Sigmoid colon (tissue), 7 donors: ENCODE results near the gene IL17C. TPM values are rescaled to one million over a fixed set of nuclear protein-coding genes. Genes with fewer than 3 reads are reported as not detected.

ENCODE experiments used
- DNase-seq: peaks from one replicate; pipeline ENCODE4 v3.0.0-alpha.2; 2019
- H3K27ac ChIP-seq, 4 donors: fragments of 200-600 bp; sonication (generic); one replicate each; pipeline ENCODE4 v1.5.1; 2016 to 2019; ENCODE audit warnings: mild to moderate bottlenecking in 1 of 4
- H3K27me3 ChIP-seq, 3 donors: fragments of 200-600 bp; sonication (generic); one replicate each; pipeline ENCODE4 v1.5.1; 2019; ENCODE audit warnings: mild to moderate bottlenecking in 1 of 3
- H3K36me3 ChIP-seq, 4 donors: fragments of 200-600 bp; sonication (generic); one replicate each; pipeline ENCODE4 v1.5.1; 2016 to 2019
- H3K4me1 ChIP-seq, 4 donors: fragments of 200-600 bp; sonication (generic); one replicate each; pipeline ENCODE4 v1.5.1; 2017 to 2019
- H3K4me3 ChIP-seq, 4 donors: fragments of 200-600 bp; sonication (generic); one replicate each; pipeline ENCODE4 v1.5.1; 2017 to 2019; ENCODE audit warnings: mild to moderate bottlenecking in 2 of 4, moderate library complexity in 1 of 4
- H3K9me3 ChIP-seq, 4 donors: fragments of 200-600 bp in 3 of 4; sonication (generic) in 3 of 4; one replicate each; pipeline versions ENCODE4 v1.5.1 to v1.6.1; 2013 to 2019
- CTCF ChIP-seq, 4 experiments: fragments of 450-650 bp in 3 of 4; fragments of 200-600 bp in 1 of 4; IDR thresholded peaks; one replicate each; pipeline ENCODE4 v1.5.1; 2016 to 2019; ENCODE audit warnings: antibody characterized with exemption in 4 of 4, mild to moderate bottlenecking in 3 of 4, moderate library complexity in 2 of 4
- EP300 ChIP-seq, 4 donors: sonication (generic); formaldehyde crosslinking; IDR thresholded peaks; one replicate each; pipeline ENCODE4 v1.6.1; 2017; ENCODE audit warnings: antibody characterized with exemption in 4 of 4
- POLR2A ChIP-seq, 2 donors: fragments of 450-650 bp; IDR thresholded peaks; one replicate each; pipeline ENCODE4 v1.6.1; 2016; ENCODE audit warnings: antibody characterized with exemption in 2 of 2, mild to moderate bottlenecking in 2 of 2, moderate library complexity in 2 of 2
- POLR2AphosphoS5 ChIP-seq, 4 donors: sonication (generic); formaldehyde crosslinking; IDR thresholded peaks; one replicate each; pipeline ENCODE4 v1.6.1; 2017; ENCODE audit warnings: antibody characterized with exemption in 4 of 4
- WGBS, 2 donors: extraction: QIAGEN DNeasy Blood & Tissue Kit; methylation state at CpG; one replicate each; pipeline ENCODE4 v1.1.7; 2013; 5-methylcytosine and 5-hydroxymethylcytosine counted together
- intact Hi-C: fragments of 100-400 bp; cut with DNase I; formaldehyde crosslinking; loops from one replicate; pipeline ENCODE4 v1.15.1; 2023
- polyA plus RNA-seq, 3 donors: library from polyadenylated mRNA; stranded (reverse); fragments of 200-250 nt; gene quantifications; one replicate each; pipeline ENCODE4 v1.2.3, GENCODE V29; 2013
- total RNA-seq, 4 donors: library from RNA; depleted of rRNA; stranded (reverse); fragments of >200 nt; gene quantifications; one replicate each; pipeline ENCODE4 v1.1.0, GENCODE V29; 2016
- donor health status: healthy with polysubstance abuse.
- donor health status: Bipolar disorder and iron deficiency.
- donor health status: healthy.

Gene IL17C
- total and polyA plus RNA-seq, 7 donors = 0.96 TPM; not detected in 6

DNA sequence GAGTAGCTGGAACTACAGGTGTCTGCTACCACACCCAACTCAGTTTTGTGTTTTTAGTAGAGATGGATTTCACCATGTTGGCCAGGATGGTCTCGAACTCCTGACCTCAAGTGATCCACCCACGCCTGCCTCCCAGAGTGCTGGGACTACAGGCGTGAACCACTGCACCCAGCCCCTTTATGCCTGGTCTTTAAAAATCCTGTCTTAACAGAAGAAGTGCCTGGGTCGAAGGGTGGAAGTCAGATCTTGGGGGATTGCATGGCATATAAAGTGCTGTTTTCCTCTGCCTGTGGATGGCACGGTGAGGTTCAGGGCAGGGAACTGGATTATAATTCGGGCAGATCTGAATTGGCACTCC is 37.9 kb upstream of the IL17C start:
- no peaks in the 10 kb centered on the region for H3K27me3 ChIP-seq
- TF ChIP-seq CTCF (IDR thresholded peaks at IDR 0.05) (no peak), POLR2A (IDR thresholded peaks at IDR 0.05) (no peak), EP300 (IDR thresholded peaks at IDR 0.05) (no peak), POLR2AphosphoS5 (IDR thresholded peaks at IDR 0.05) (no peak)
- peak overlapping the region in 3 of 4 donors; percentile 29 to 55 (median 35) for H3K27ac ChIP-seq
- H3K9me3 ChIP-seq = no peaks in the 10 kb centered on the region
- peaks cover 10 to 72% (median 38%) of the 10 kb centered on the region in 4 donors for H3K36me3 ChIP-seq
- no peak overlapping the region for H3K4me3 ChIP-seq
- no peak for DNase-seq
- intact Hi-C loops = no loop called here
- 93 to 95% methylated on average over 6 of the region's 6 CpGs for WGBS, 2 donors
- H3K4me1 ChIP-seq = peaks cover 0 to 5% (median 0%) of the 10 kb centered on the region in 4 donors

DNA sequence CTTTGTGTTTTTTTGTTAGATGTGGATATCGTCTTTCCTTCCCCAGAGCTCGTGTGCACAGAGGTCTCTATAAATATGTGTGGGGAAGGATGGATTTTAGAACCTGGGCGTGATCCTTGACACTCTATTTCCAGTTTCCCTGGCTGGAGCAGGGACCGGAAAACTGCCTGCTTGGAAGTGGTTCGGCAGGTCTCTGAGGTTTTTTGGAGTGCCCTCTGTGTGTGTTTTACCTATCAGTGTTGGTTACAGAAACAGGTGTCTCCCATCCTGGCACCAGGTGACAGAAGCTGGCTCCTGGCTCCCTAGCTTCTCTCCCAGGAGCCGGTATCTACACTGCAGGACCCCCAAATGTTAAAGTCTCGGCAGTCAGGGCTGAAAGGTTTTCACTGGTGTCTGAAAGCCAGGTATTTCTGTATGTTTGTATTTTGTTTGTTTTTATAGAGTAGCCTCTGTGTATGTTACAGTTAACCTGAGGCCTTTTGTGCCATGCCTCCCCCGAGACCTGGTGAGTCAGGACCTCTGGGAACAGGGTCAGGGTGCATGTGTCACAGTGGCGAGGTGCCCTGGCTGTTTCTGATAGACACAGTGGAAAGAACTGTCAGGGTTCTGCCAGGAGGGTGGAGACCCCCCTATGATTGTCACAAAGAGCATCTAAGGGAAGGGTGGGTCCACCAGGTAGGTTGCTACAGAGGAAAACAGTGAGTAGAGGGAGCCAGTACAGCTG is 36.9 kb upstream of the IL17C start:
- peaks cover 0 to 5% (median 0%) of the 10 kb centered on the region in 4 donors for H3K4me1 ChIP-seq
- TF ChIP-seq CTCF (IDR thresholded peaks at IDR 0.05) (no peak), POLR2A (IDR thresholded peaks at IDR 0.05) (no peak), EP300 (IDR thresholded peaks at IDR 0.05) (no peak), POLR2AphosphoS5 (IDR thresholded peaks at IDR 0.05) (no peak)
- H3K27ac ChIP-seq = no peak overlapping the region
- H3K9me3 ChIP-seq = no peaks in the 10 kb centered on the region
- no peak overlapping the region for H3K4me3 ChIP-seq
- H3K36me3 ChIP-seq = peaks cover 10 to 82% (median 43%) of the 10 kb centered on the region in 4 donors
- H3K27me3 ChIP-seq = no peaks in the 10 kb centered on the region
- WGBS, 2 donors = 91 to 93% methylated on average over 9 of the region's 9 CpGs
- intact Hi-C loops = no loop called here
- DNase-seq = no peak

- H3K4me1 ChIP-seq = peaks cover 0 to 5% (median 0%) of the 10 kb centered on the region in 4 donors
- DNase-seq = no peak
- peaks cover 10 to 88% (median 48%) of the 10 kb centered on the region in 4 donors for H3K36me3 ChIP-seq
- no peaks in the 10 kb centered on the region for H3K9me3 ChIP-seq
- intact Hi-C loops = no loop called here
- 89 to 90% methylated on average over 7 of the region's 7 CpGs for WGBS, 2 donors
- H3K4me3 ChIP-seq = no peak overlapping the region
- no peaks in the 10 kb centered on the region for H3K27me3 ChIP-seq
- H3K27ac ChIP-seq = no peak overlapping the region
- TF ChIP-seq EP300 (IDR thresholded peaks at IDR 0.05) = no peak
- no peak for TF ChIP-seq POLR2A (IDR thresholded peaks at IDR 0.05)
Measured at GRCh38 chr16:88602091-88602490, 36.3 kb upstream of the IL17C start.

DNA sequence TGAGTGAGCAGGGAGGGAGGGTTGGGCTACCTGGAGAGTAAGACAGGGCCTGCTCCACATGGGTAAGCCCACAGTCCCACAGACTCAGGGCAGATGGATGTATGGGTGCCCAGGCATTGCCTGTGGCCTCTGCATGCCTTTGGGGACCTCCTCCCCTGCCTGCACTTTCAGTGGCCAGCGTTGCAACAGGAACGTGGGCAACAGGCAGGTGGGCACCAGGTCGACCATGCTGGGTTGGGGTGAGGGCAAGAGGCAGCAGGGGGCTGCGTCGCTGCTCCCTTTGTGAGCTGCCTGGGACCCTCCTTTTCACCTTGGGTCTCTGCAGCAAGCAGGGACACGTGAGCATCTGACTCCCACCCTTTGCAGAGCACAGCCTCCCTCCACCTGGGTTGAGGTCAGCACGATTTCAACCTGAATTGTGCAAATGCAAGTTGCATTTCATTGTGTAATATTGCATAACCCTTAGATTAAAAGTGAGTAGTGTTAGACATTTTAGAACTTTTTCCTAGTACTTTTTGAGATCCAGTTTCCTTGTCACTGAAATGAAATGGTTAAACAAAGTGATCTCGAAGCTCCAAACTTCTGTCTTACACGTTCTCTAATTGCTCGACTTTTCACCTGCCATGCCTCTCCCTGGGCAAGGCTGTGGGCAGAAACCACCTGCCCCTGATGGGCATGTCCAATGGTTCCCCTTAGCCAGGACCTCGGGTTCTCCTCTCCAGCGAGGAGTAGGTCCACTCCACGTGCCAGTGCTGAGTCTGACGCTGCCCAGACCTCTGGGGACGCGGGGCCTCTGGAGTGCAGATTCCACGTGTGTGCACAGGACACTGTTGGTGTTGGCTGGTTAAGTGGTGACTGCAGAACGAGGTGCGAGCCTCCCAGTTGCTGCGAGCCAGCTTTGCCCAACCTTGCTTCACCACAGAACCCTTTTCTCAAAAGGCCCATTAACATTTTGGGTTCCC is 32.9 kb upstream of the IL17C start:
- Histone ChIP-seq H3K36me3 (peaks cover 14 to 87% (median 43%) of the 10 kb centered on the region in 4 donors), H3K4me1 (no peaks in the 10 kb centered on the region), H3K4me3 (no peak overlapping the region), H3K27ac (no peak overlapping the region), H3K9me3 (no peaks in the 10 kb centered on the region), H3K27me3 (no peaks in the 10 kb centered on the region)
- no peak for DNase-seq
- intact Hi-C loops = no loop called here
- 84 to 89% methylated on average over 20 of the region's 20 CpGs for WGBS, 2 donors
- no peak for TF ChIP-seq CTCF (IDR thresholded peaks at IDR 0.05)
- TF ChIP-seq EP300 (IDR thresholded peaks at IDR 0.05) = no peak
- no peak for TF ChIP-seq POLR2AphosphoS5 (IDR thresholded peaks at IDR 0.05)
- TF ChIP-seq POLR2A (IDR thresholded peaks at IDR 0.05) = no peak
